ENCODE data around the gene PLEKHO2. TPM values are rescaled to one million over a fixed set of nuclear protein-coding genes. Genes with fewer than 3 reads are reported as not detected.

Gene PLEKHO2
- total RNA-seq, 4 donors from 2014 or later: 5.6 to 18.3 (median 7.2) TPM

GRCh38 chr15:64892847-64893403, 51.2 kb downstream of the PLEKHO2 start:
- H3K4me3 ChIP-seq: peak overlapping the region in 2 of 4 donors; percentile 2 to 38
- H3K9me3 ChIP-seq: no peaks in the 10 kb centered on the region
- peaks cover 36 to 66% (median 51%) of the 10 kb centered on the region in 3 donors for H3K4me1 ChIP-seq
- 69 to 88% methylated on average over 4 to 7 of the region's 8 CpGs for WGBS, 2 donors
- H3K27ac ChIP-seq: peak overlapping the region; percentile 88 to 97 (median 92)
- DNase-seq: no peak
- TF ChIP-seq CTCF (IDR thresholded peaks at IDR 0.05) (no peak), POLR2A (IDR thresholded peaks at IDR 0.05) (no peak)
- no peaks in the 10 kb centered on the region for H3K27me3 ChIP-seq
- intact Hi-C loops (cut with DNase I): loop anchor here (10.0 kb wide), 1 partner anchor 48 kb away; the partner anchor contains the start of gene PLEKHO2
- H3K36me3 ChIP-seq: no peaks in the 10 kb centered on the region

GRCh38 chr15:64893481-64894394, 52.0 kb downstream of the PLEKHO2 start:
- WGBS, 2 donors: 26 to 40% methylated on average over 27 to 32 of the region's 44 CpGs
- peak overlapping the region; percentile 88 to 97 (median 92) for H3K27ac ChIP-seq
- no peaks in the 10 kb centered on the region for H3K27me3 ChIP-seq
- TF ChIP-seq CTCF (IDR thresholded peaks at IDR 0.05) (no peak), POLR2A (IDR thresholded peaks at IDR 0.05) (peak in 2 of 4 donors; percentile 54 to 73)
- H3K4me3 ChIP-seq: peak overlapping the region; percentile 17 to 60 (median 35)
- no peaks in the 10 kb centered on the region for H3K9me3 ChIP-seq
- no peaks in the 10 kb centered on the region for H3K36me3 ChIP-seq
- intact Hi-C loops (cut with DNase I): loop anchor here (10.0 kb wide), 1 partner anchor 49 kb away; the partner anchor contains the start of gene PLEKHO2
- DNase-seq: peak; percentile 88
- H3K4me1 ChIP-seq: peaks cover 36 to 71% (median 51%) of the 10 kb centered on the region in 3 donors

- H3K4me3 ChIP-seq: peak overlapping the region; percentile 17 to 60 (median 35)
- WGBS, 2 donors: 32 to 33% methylated on average over 10 to 13 of the region's 20 CpGs
- H3K27me3 ChIP-seq: no peaks in the 10 kb centered on the region
- intact Hi-C loops (cut with DNase I): loop anchor here (10.0 kb wide), 1 partner anchor 50 kb away; the partner anchor contains the start of gene PLEKHO2
- no peaks in the 10 kb centered on the region for H3K9me3 ChIP-seq
- H3K36me3 ChIP-seq: no peaks in the 10 kb centered on the region
- DNase-seq: peak; percentile 27
- TF ChIP-seq CTCF (IDR thresholded peaks at IDR 0.05) (no peak), POLR2A (IDR thresholded peaks at IDR 0.05) (peak in 1 of 4 donors; percentile 74)
- H3K27ac ChIP-seq: peak overlapping the region; percentile 88 to 97 (median 92)
- H3K4me1 ChIP-seq: peaks cover 36 to 71% (median 51%) of the 10 kb centered on the region in 3 donors
Observed at GRCh38 chr15:64894395-64895056, 52.8 kb downstream of the PLEKHO2 start.

GRCh38 chr15:64895285-64896065, 53.8 kb downstream of the PLEKHO2 start:
- no peaks in the 10 kb centered on the region for H3K27me3 ChIP-seq
- TF ChIP-seq CTCF (IDR thresholded peaks at IDR 0.05): peak in 3 of 6 experiments; percentile 7 to 19 (median 10)
- TF ChIP-seq POLR2A (IDR thresholded peaks at IDR 0.05): no peak
- H3K9me3 ChIP-seq: no peaks in the 10 kb centered on the region
- peak overlapping the region in 3 of 4 donors; percentile 31 to 60 (median 38) for H3K4me3 ChIP-seq
- peak overlapping the region; percentile 88 to 97 (median 92) for H3K27ac ChIP-seq
- H3K4me1 ChIP-seq: peaks cover 36 to 71% (median 51%) of the 10 kb centered on the region in 3 donors
- DNase-seq: no peak
- 34 to 36% methylated on average over 4 to 6 of the region's 6 CpGs for WGBS, 2 donors
- intact Hi-C loops (cut with DNase I): loop anchor here (10.0 kb wide), 1 partner anchor 51 kb away; the partner anchor contains the start of gene PLEKHO2
- H3K36me3 ChIP-seq: no peaks in the 10 kb centered on the region

Data from esophagus squamous epithelium (tissue), 5 donors.